Heart right ventricle (tissue), 16 donors: Measurements from ENCODE around the gene LSAMP. TPM values are rescaled to one million over a fixed set of nuclear protein-coding genes. Genes with fewer than 3 reads are reported as not detected.
A peak's percentile ranks its signal among the peaks of the same experiment; 100 is the strongest.

Experiments
- ATAC-seq, 8 donors: fragments of 200-7000 bp; cut with Tn5 transposase; one replicate each; pipeline ENCODE4 v1.9.1; 2020; ENCODE audit warnings: mild to moderate bottlenecking in 8 of 8, moderate library complexity in 8 of 8, moderate number of reproducible peaks in 1 of 8
- DNase-seq, 2 donors: peaks; one replicate each; pipeline ENCODE4 v3.0.0-alpha.2; 2020
- H3K27ac ChIP-seq, 10 donors: fragments of 200-600 bp; sonication (generic) in 2 of 10; one replicate each; pipeline versions ENCODE4 v1.5.0 to v1.8.0; 2020 to 2022; ENCODE audit warnings: mild to moderate bottlenecking in 3 of 10
- H3K27me3 ChIP-seq, 7 donors: fragments of 200-600 bp; one replicate each; pipeline ENCODE4 v1.8.0; 2021 to 2022; ENCODE audit warnings: mild to moderate bottlenecking in 2 of 7
- H3K36me3 ChIP-seq, 9 donors: fragments of 200-600 bp; sonication (generic) in 1 of 9; one replicate each; pipeline versions ENCODE4 v1.5.0 to v1.8.0; 2020 to 2022; ENCODE audit warnings: mild to moderate bottlenecking in 2 of 9
- H3K4me1 ChIP-seq, 9 donors: fragments of 200-600 bp; sonication (generic) in 1 of 9; one replicate each; pipeline versions ENCODE4 v1.5.0 to v1.8.0; 2020 to 2022; ENCODE audit warnings: mild to moderate bottlenecking in 4 of 9
- H3K4me3 ChIP-seq, 10 donors: fragments of 200-600 bp; sonication (generic) in 2 of 10; one replicate each; pipeline versions ENCODE4 v1.5.0 to v1.8.0; 2020 to 2022; ENCODE audit warnings: mild to moderate bottlenecking in 7 of 10, moderate library complexity in 2 of 10
- H3K9me3 ChIP-seq, 11 donors: fragments of 200-600 bp in 10 of 11; sonication (generic) in 2 of 11; one replicate each; pipeline versions ENCODE4 v1.5.0 to v1.8.0; 2013 to 2022; ENCODE audit warnings: mild to moderate bottlenecking in 2 of 11, control low read depth in 1 of 11, moderate library complexity in 1 of 11
- CTCF ChIP-seq, 9 donors: fragments of 200-600 bp; sonication (generic) in 2 of 9; IDR thresholded peaks; one replicate each; pipeline versions ENCODE4 v1.5.0 to v1.8.0; 2021 to 2022; ENCODE audit warnings: antibody characterized with exemption in 9 of 9, mild to moderate bottlenecking in 5 of 9, moderate library complexity in 1 of 9
- WGBS, 2 donors: extraction: QIAGEN DNeasy Blood & Tissue Kit; methylation state at CpG; one replicate each; pipeline ENCODE4 v1.1.7; 2013; ENCODE audit warnings: inconsistent platforms in 1 of 2; 5-methylcytosine and 5-hydroxymethylcytosine counted together
- intact Hi-C, 10 donors: fragments of 100-400 bp; cut with DNase I; formaldehyde crosslinking; loops; one replicate each; pipeline versions ENCODE4 v1.11.1 to v1.14.2; 2022
- polyA plus RNA-seq, 2 donors: library from polyadenylated mRNA; stranded (reverse); fragments of 200-250 nt; gene quantifications; one replicate each; pipeline ENCODE4 v1.2.3, GENCODE V29; 2013
- total RNA-seq, 10 donors: library from RNA; stranded (reverse); fragmentation: NEBNext Ultra II Directional in 3 of 10; extraction: Animal tissue kit (Norgen Biotek cat#: 25700) in 3 of 10; gene quantifications; one replicate each; pipeline versions ENCODE4 v1.2.1 to v1.2.4, GENCODE V29; 2021 to 2023
- donor health status: Arrhythmogenic right ventricular cardiomyopathy.
- donor health status: ischemic (EF 13 %, LVEDD 7.1; RV severe dilation, severe dysfunction).
- donor health status: healthy with polysubstance abuse.
- donor health status: DM: no; HTN: yes; CAD: no.
- donor health status: DM: no; HTN: no; CAD: no.
- donor health status: ischemic (EF 25% LVEDD 6.9; RV normal size, moderate dysfunction).
- donor health status: ischemic (EF 25% LVEDD 5.7; RV mildly dilated, moderate dysfunction).
- donor health status: healthy.
- donor health status: DM: yes; HTN: yes; CAD: no.
- donor health status: Ischemic cardiomyopathy.
- donor health status: ischemic (EF 35%, LVEDD 5.7; RV mildly dilated, moderate dysfunction).
- donor health status: nonischemic (EF 11% LVEDD 7.7; RV severe dilation, severe dysfunction).
- donor health status: DM: yes; HTN: yes; CAD: no.
- donor health status: PGD.
- donor health status: ischemic (EF 29% LVEDD 5.4; RV normal size, mild dysfunction).
- donor health status: nonischemic (EF 23%, LVEDD 6.1; RV moderate dilation, normal function).

LSAMP gene
- total and polyA plus RNA-seq, 12 donors: 0.51 to 9.0 (median 5.4) TPM

- WGBS, 2 donors: 36 to 37% methylated on average over 3 of the region's 3 CpGs
- TF ChIP-seq CTCF (IDR thresholded peaks at IDR 0.05): no peak
- no peak overlapping the region for H3K27ac ChIP-seq
- intact Hi-C loops: loop anchor here in 1 of 10 donors (5.0 kb wide), 1 partner anchor 604 kb away; no protein-coding TSS in a partner anchor
- H3K9me3 ChIP-seq: no peaks in the 10 kb centered on the region
- ATAC-seq (no peak), DNase-seq (no peak)
- H3K36me3 ChIP-seq: no peaks in the 10 kb centered on the region
- peak overlapping the region in 1 of 10 donors; percentile 26 for H3K4me3 ChIP-seq
- no peaks in the 10 kb centered on the region for H3K27me3 ChIP-seq
- no peaks in the 10 kb centered on the region for H3K4me1 ChIP-seq
Measured at GRCh38 chr3:116153174-116153573, 292.1 kb downstream of the LSAMP start.

- TF ChIP-seq CTCF (IDR thresholded peaks at IDR 0.05): no peak
- Histone ChIP-seq H3K27ac (no peak overlapping the region), H3K36me3 (no peaks in the 10 kb centered on the region), H3K4me1 (no peaks in the 10 kb centered on the region), H3K27me3 (no peaks in the 10 kb centered on the region), H3K9me3 (peaks cover 0 to 14% (median 4%) of the 10 kb centered on the region in 11 donors), H3K4me3 (no peak overlapping the region)
- DNase-seq (no peak), ATAC-seq (no peak)
- WGBS, 2 donors: 26 to 36% methylated on average over 1 of the region's 1 CpG
- intact Hi-C loops: loop anchor here in 1 of 10 donors (5.0 kb wide), 1 partner anchor 607 kb away; no protein-coding TSS in a partner anchor
Measured at GRCh38 chr3:116150655-116151167, 294.6 kb downstream of the LSAMP start.

- Histone ChIP-seq H3K36me3 (no peaks in the 10 kb centered on the region), H3K4me1 (no peaks in the 10 kb centered on the region), H3K27me3 (no peaks in the 10 kb centered on the region), H3K9me3 (peaks cover 0 to 26% (median 14%) of the 10 kb centered on the region in 11 donors), H3K27ac (no peak overlapping the region), H3K4me3 (no peak overlapping the region)
- ATAC-seq (peak in 1 of 8 donors; percentile 39), DNase-seq (no peak)
- TF ChIP-seq CTCF (IDR thresholded peaks at IDR 0.05): no peak
- 72 to 74% methylated on average over 7 of the region's 7 CpGs for WGBS, 2 donors
- intact Hi-C loops: no loop called here
Measured at GRCh38 chr3:116148881-116149851, 296.1 kb downstream of the LSAMP start.

- H3K27ac ChIP-seq: no peak overlapping the region
- intact Hi-C loops: no loop called here
- no peak for DNase-seq
- TF ChIP-seq CTCF (IDR thresholded peaks at IDR 0.05): no peak
- peaks cover 0 to 28% (median 14%) of the 10 kb centered on the region in 11 donors for H3K9me3 ChIP-seq
- no peak for ATAC-seq
- no peaks in the 10 kb centered on the region for H3K36me3 ChIP-seq
- no peak overlapping the region for H3K4me3 ChIP-seq
- no peaks in the 10 kb centered on the region for H3K4me1 ChIP-seq
- 96 to 98% methylated on average over 1 of the region's 1 CpG for WGBS, 2 donors
- no peaks in the 10 kb centered on the region for H3K27me3 ChIP-seq
Measured at GRCh38 chr3:116145613-116146012, 299.7 kb downstream of the LSAMP start.
